Activated T-helper 1 cell treated with Interleukin-2 at 50 U/mL for 16 hours (primary cell): ENCODE results near the gene KRTAP12-4.
"Not testable (repeated sequence)": the region's sequence is repeated elsewhere in the genome, so short reads cannot be mapped to it uniquely, and the experiment has no call there.

Experiments
- DNase-seq: peaks from one replicate; pipeline ENCODE4 v3.0.0-alpha.2; 2020; ENCODE audit warnings: low read depth

The KRTAP12-4 gene

DNA sequence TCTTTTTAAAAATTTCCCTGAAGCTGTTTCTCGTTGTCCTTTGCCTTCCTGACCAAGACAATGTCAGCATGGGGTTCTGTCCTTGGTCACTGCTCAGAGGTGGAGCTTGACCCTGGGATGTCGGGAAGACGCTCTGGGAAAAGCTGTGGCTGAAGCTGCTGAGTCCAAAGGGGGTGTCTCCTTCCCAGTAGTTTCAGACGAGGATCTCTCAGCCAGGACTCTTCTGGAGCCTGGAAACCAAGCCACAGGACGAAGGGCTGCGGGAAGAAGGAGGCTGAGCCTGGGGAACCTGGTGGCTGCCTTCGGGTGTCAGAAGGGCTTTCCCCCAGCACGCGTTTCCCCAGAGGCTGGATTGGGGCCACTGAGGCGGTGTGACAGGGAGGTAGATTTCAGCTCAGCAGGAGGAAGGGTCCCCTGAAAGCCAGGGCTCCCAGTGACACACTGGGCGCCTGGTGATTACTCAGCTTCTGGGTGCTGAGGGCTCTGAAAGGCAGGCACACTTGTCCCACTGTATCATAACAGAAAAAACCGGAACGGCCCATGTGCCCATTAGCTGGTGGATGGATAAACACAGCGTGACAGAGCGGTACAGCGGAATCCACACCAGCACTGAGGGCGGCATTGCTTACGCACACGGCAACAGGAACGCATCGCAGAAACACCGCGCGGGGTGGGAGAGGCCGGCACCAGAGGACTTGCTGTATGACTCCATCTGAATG, 32.5 kb upstream of the KRTAP12-4 start:
- no peak for DNase-seq

DNA sequence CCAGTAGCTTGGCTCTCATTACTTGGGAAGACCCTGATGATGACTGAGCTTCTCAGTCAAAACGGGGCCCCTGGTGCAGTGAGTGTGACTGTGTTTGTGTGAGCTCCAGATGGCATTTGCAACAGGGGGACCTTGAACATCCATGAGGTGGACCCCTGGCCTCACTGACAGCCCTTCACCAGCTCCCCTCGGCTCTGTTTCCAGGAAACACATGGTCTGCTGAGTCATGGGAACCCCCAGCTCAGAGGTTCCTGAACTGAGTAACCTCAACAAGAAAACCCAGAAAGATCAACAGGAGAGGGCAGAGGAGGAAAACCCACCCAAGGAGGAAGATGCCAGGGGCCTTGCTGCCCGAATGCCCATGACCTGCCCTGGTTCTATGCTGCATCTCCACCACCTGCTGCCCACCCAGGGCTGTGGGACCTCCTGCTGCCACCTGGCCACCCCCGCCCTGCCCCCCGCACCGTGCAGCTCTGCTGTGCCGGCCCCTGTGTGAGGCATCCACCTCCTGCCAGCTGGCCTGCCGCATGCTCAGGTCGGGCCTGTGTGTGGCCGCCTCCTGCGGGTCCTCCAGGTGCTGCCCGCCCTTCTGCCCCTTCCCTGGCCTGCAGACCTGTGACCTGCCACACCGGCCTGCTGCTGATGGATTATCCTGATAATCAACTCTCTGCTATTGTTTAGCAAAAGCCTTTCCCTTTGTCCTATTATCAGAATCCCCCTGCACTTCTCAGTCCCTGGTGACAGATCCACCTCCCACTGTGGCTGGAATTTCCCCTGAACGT, 31.7 kb upstream of the KRTAP12-4 start:
- DNase-seq: no peak

DNA sequence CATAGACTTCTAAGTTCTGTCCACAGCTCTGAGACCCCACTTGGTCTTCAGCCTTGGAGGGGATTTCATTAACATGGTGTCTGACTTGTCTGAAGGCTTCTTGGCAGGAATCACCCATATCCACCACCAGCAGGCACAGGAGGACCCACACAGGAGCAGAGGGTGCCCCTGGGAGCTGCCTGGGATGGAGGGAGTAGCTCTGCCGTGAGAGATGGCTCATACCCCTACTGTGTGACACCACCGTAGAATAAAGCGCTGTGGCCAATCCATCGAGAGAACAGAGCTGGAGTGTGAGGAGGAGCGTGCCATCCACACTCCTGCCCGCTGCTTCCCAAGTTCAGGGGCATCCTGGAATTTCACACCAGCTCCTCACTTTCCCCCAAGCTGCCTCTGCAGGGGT, 30.6 kb upstream of the KRTAP12-4 start:
- not testable (repeated sequence) for DNase-seq

- DNase-seq: no peak
These were observed 30.0 kb upstream of the KRTAP12-4 start for GRCh38 chr21:44684483-44684882.

DNA sequence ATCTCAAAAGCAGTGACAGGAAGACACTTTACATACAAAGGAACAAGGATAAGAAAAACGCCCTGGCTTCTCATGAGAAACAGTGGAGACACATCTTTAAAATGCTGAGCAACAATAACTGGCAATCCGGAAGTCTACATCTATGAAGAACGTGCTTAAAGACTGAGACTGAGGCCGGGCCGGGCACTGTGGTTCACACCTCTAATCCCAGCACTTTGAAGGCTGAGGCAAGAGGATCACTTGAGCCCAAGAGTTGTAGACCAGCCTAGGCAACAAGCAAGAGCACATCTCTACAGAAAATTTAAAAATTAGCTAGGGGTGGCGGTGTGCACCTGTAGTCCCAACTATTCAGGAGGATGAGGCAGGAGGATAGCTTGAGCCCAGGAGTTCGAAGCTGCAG, 29.6 kb upstream of the KRTAP12-4 start:
- no peak for DNase-seq

DNA sequence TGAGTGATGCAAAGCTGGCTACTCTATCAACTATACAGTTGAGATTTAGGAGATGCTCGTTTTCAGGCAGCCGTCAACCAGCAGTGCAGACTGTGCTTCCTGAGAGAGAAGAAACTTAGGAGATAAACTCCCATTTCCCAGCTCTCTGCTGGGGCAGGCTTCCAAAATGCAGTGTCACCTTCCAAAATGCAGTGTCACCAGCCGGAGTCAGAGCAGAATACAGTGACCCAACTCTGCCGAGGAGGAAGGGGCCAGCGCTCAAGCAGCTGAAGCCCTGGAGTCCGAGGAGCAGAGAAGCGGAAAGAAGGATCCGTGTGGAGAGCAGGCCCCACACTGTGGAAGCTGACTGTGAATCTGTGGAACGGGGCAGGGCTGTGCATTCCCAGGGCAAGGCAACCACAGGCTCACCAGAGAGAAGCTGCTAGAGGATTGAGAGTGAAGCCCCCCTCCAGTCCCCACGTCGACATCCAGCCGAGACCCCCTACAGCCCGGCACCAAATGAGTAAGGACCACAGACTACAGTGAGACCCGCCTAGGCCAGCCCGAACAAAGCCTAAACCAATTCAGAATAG, 28.2 kb upstream of the KRTAP12-4 start:
- no peak for DNase-seq

- no peak for DNase-seq
These were observed 27.6 kb upstream of the KRTAP12-4 start, which contains the start of gene KRTAP12-1 for GRCh38 chr21:44681861-44682579. Gene KRTAP12-1, minus strand, starts transcription at chr21:44682163. Its CDS starts 40 bp downstream, at chr21:44682123.

DNA sequence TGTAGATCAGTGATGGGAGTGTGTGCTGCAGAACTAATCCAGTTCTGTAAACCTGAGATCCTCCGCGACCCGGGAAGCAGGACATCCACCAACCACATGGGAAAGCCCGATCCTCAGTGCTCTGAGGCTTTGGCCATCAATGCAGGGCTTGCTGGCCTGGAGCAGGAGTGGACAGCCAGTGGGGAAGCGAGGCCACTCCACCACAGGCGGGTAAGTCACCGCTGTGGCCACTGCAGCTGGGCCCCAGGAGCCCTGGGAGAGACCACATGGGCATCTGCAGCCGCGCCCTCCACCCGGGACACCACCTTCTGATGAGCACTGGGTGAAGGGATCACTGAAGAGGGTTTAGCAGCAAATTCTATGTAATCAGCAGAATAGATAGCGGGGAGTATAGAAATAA, 26.7 kb upstream of the KRTAP12-4 start:
- DNase-seq: no peak

- no peak for DNase-seq
These were observed 23.4 kb upstream of the KRTAP12-4 start for GRCh38 chr21:44677881-44678280.

GRCh38 chr21:44671911-44672310, 17.5 kb upstream of the KRTAP12-4 start:
- DNase-seq: no peak

DNA sequence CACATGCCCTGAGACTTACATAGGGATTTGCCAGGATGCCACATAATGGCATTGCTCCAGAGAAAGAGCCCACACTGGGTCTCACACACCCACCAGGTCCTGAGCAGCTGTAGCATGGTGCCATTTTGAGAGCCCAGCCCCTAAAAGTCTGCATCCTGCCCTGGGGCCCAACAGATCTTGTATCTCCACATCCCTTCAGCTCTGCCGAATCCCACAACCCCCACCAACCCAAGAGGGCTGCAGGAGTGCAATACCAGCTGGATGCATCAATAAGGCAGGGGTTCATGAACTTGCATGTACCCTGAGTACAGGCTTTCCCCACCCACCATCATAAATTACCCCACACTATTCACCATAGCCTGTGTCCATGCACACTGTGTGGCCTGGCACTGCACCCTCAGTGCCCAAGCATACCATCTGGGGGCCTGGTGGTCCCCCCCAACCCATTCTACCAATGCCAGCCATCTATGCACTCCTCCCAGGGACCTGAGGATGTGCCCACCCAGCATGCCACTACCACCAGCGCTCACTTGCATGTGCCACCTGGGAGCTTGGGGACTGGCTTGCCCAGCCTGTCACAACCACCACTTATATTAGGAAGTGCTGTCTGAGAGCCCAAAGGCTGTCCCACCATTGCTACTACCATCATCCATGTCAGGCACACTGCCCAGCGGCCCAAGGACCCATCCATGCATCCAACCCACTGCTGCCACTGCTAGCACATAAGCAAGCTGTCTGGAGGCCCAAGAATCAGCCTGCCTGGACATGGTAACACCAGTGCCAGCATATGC, 16.4 kb upstream of the KRTAP12-4 start:
- no peak for DNase-seq

- no peak for DNase-seq
These were observed 13.2 kb upstream of the KRTAP12-4 start for GRCh38 chr21:44667612-44668011.

GRCh38 chr21:44666401-44667320, 12.2 kb upstream of the KRTAP12-4 start, which contains the start of gene KRTAP12-2:
Gene KRTAP12-2, minus strand, starts transcription at chr21:44666927. Its CDS starts 41 bp downstream, at chr21:44666886.
- DNase-seq: no peak

DNA sequence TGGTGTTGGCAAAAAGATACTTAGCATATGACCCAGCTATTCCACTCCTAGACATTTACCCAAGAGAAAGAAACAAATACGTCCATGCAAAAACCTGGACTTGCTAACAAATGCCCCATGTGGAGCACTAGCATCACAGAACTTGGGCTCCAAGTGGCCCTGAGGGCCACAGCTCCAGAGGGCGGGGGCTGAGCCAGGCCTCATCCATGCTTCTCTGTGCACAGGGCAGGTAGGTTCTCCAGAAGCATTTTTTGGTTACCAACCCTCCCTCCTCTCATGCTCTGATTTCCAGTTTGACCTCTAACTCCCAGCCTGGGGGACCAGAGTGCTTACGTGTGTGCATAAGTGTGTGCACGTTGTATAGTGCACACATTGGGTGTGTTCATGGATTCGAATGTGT, 10.2 kb upstream of the KRTAP12-4 start:
- no peak for DNase-seq

- not testable (repeated sequence) for DNase-seq
These were observed 7.1 kb upstream of the KRTAP12-4 start for GRCh38 chr21:44661567-44661966.

- no peak for DNase-seq
These were observed 4.6 kb upstream of the KRTAP12-4 start for GRCh38 chr21:44658913-44659595.

DNA sequence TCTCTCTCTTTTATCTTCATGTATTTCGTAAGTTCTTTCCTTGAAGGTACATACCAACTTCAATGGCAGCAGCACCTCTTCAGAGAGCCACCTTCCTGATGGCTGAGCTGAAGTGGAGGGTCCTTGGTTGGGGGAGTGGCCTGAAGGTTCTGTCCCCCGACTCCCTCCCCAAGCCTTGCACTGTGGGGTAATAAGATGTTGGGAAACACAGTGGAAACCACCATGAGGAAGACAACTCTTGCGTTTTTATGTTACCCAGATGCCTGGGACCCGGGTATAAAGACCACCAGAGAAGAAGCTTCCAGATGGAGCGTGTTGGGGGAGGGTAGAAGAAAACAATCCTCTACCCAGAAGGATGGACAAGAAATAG, 4.1 kb upstream of the KRTAP12-4 start:
- DNase-seq: no peak

GRCh38 chr21:44657635-44658540, 3.4 kb upstream of the KRTAP12-4 start, which contains the start of gene KRTAP12-3:
Gene KRTAP12-3, plus strand, starts transcription at chr21:44657932. Its CDS starts 48 bp downstream, at chr21:44657980.
- peak; percentile 41 for DNase-seq

DNA sequence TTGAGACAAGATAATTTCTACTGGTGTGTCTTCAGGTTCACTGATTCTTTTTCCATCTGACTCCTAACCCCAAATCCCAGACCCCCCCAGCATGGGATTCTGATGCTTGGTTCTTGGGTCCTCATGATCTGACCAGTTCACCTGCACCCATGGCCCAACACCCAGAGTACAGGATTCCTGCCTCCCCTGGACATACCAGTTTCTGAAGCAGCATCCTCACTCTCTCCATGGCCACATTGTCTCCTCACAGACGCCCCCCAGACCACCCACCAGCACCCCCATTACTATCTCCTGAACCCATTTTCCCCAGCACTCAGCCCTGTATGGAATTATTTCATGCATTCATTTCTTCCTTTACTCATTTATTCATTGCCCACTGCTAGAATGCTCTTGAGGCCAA, 2.4 kb upstream of the KRTAP12-4 start:
- no peak for DNase-seq
